NT2/D1 (cell line): ENCODE results near the gene TNFRSF1B.

ENCODE experiments used
- SUZ12 ChIP-seq: IDR thresholded peaks from 2 replicates; pipeline ENCODE4 v1.6.1; 2011; ENCODE audit not compliant: insufficient read length, insufficient read depth; ENCODE audit errors: extremely low read depth
- YY1 ChIP-seq: IDR thresholded peaks from 2 replicates; pipeline ENCODE4 v1.6.1; 2011; ENCODE audit not compliant: insufficient read length, insufficient read depth
- ZNF274 ChIP-seq: IDR thresholded peaks from 2 replicates; pipeline ENCODE4 v1.6.1; 2011; ENCODE audit warnings: mild to moderate bottlenecking, low read depth, low read length

DNA sequence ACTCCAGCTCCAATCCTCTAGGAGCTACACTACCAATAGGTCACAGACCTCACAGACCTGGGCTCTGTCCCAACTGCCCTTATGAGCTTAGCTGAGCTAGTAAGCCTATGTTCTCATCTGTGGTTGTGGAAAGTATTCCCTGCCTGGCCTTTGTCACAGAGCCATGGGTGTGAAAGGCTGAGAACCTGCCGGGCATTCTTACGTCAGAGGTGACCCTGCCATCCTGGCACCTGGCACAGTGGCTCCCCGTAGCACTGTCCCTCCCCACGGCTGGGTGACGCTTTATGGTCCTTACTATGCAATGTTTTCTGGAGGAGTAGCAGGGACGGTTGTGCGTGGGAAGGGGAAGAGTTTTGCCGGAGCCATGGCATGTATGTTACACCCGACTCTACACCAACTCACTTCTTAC lies 3.5 kb downstream of the TNFRSF1B start:
- TF ChIP-seq YY1 (no peak), ZNF274 (no peak), SUZ12 (no peak)
